T-helper 2 cell treated with Interferon-gamma antibody and Interleukin-4, amounts not matched to agents 5 μg/mL and 100 μg/mL, for 36 hours (primary cell): ENCODE results near the gene CACNB4.

Source experiments
- DNase-seq: peaks from one replicate; pipeline ENCODE4 v3.0.0; 2021; ENCODE audit warnings: low spot score
- H3K27ac Mint-ChIP-seq: one replicate; pipeline ENCODE4 v1.8.0; 2021; ENCODE audit warnings: mild to moderate bottlenecking, mixed read lengths
- H3K27me3 Mint-ChIP-seq: one replicate; pipeline ENCODE4 v1.8.0; 2021; ENCODE audit warnings: low read depth, mixed read lengths
- H3K36me3 Mint-ChIP-seq: one replicate; pipeline ENCODE4 v1.8.0; 2021; ENCODE audit warnings: low read depth, mixed read lengths
- H3K4me1 Mint-ChIP-seq: one replicate; pipeline ENCODE4 v1.8.0; 2021; ENCODE audit warnings: low read depth, mixed read lengths
- H3K4me3 Mint-ChIP-seq: one replicate; pipeline ENCODE4 v1.8.0; 2022; ENCODE audit warnings: mild to moderate bottlenecking, moderate library complexity, mixed read lengths
- H3K9me3 Mint-ChIP-seq: one replicate; pipeline ENCODE4 v1.8.0; 2021; ENCODE audit warnings: mixed read lengths

CACNB4 gene

DNA sequence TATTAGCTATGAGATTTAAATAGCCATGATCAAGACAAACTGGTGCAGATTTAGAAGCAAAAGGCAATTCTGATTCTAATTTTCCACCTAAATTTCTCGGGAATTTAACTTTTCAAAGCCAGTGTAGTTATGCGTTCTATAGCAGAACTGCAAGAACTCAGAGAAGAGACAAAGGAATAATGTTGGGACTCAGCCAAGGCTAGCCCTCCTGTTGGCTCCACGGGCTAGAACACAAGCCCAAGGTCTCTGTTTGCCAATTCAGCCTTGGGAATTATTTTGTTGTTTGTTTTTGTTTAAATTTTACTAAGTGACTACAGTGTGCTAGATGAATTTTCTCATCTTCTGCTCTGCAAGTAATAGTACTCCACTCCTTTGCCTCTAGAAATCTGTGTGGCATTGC is 121.2 kb downstream of the CACNB4 start:
- Mint-ChIP-seq H3K4me1 (peaks cover 11% of the 10 kb centered on the region), H3K27me3 (peaks cover 9% of the 10 kb centered on the region), H3K36me3 (no peaks in the 10 kb centered on the region), H3K9me3 (no peaks in the 10 kb centered on the region), H3K27ac (no peak overlapping the region), H3K4me3 (no peak overlapping the region)
- no peak for DNase-seq

DNA sequence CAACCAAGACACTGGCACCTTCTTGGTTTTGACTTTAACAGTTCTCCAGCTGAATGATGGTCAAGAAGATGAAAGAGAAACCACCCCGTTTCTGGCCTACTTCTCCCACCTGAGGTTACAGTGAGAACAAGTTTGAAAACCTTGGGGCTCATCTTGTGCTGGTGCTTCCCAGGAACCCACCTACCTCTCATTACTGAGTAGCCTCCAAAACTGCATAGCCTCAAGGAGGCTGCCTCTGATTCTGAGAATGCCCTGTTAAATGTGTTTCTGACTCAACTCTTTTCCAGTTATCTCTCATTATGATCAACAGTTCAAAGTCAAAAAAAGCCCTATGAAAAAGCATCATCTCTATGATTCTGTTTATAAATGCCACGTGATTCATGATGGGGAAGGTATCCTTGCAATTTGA is 121.9 kb downstream of the CACNB4 start:
- H3K36me3 Mint-ChIP-seq = no peaks in the 10 kb centered on the region
- peak; percentile 46 for DNase-seq

DNA sequence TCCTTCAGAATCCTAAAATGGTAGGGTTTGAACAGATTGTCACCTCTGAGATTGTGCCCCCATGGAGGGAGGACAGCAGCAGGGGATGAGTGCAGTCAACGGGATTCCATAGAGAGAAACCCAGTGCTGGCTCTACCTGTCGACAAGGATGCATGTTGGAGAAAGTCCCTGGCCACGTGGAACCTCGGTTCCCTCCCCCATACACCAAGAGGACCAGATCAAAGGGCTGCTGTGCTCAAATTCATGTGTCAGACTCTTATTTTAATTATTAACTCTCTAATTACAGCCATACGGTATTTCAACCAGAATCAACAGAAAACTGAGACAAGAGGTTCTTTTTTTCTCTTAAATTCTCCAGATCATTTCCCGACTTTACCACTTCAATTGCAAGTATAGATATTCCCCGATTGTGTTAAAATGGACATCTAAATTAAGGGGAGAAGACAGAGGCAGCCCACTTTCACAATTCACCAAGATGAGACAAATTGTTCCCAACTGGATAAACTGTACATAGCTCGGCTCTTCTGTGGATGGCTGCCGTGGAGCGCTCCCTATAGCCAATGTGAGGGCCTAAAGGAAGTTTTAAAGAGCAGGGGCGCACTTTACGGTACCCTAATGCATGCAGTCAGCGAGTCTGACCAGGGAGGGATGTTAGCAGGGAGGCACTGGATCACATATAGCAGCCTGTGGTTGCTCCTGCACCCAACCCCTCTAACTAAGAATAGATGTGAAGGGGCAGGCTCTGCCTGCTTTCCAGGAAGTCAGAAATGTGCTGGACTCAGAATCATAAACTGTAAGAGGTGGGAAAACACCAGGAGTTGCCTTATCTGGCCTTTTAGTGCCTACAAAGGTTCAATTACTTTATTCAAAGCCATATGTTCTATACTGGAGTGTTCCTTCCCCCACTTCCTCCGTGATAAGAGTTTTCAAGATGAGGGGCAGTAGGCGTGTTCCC is 123.1 kb downstream of the CACNB4 start:
- H3K4me1 Mint-ChIP-seq = peaks cover 11% of the 10 kb centered on the region
- no peak for DNase-seq
- no peak overlapping the region for H3K4me3 Mint-ChIP-seq
- H3K9me3 Mint-ChIP-seq = no peaks in the 10 kb centered on the region
- H3K27me3 Mint-ChIP-seq = peaks cover 7% of the 10 kb centered on the region
- H3K36me3 Mint-ChIP-seq = no peaks in the 10 kb centered on the region
- no peak overlapping the region for H3K27ac Mint-ChIP-seq

More for the DNA sequence above, 121.9 kb downstream of the CACNB4 start:
- Mint-ChIP-seq H3K27ac (no peak overlapping the region), H3K27me3 (peaks cover 9% of the 10 kb centered on the region), H3K4me1 (peaks cover 11% of the 10 kb centered on the region), H3K9me3 (no peaks in the 10 kb centered on the region), H3K4me3 (no peak overlapping the region)

DNA sequence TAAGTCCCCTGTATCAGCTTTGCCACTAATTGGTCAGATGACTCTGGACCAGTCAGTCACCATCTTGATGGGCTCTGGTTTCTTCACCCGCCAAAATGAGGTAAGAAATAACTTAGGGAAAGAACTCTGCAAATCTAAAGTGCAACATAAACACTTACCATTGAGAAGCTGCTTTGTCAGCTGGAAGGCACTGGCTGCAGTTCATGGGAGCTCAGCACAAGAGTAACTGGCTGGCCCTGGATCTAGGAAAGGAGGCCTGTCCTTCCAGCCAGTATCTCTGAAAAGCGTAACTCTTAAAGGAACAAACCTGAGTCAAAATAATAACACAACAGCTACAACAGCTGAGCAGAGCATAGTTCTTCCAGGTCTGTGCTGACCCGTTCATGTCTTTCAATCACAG is 123.9 kb downstream of the CACNB4 start:
- Mint-ChIP-seq H3K4me3 (no peak overlapping the region), H3K27me3 (peaks cover 7% of the 10 kb centered on the region), H3K27ac (no peak overlapping the region), H3K9me3 (no peaks in the 10 kb centered on the region), H3K4me1 (peaks cover 11% of the 10 kb centered on the region), H3K36me3 (no peaks in the 10 kb centered on the region)
- DNase-seq = no peak

DNA sequence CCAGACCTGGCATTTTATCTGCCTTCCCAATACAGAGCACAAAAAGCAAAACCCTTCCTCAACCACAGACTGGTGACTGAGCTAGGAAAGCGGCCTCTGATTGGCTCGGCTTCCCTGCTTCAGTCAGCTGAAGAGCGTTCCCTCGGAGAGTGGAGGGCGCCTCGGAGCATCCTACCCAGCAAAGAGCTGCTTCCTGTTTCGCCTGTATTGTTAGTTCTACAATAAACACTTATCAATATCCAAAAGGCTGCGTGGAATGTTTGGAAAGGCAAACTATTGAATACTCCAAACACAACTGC is 125.0 kb downstream of the CACNB4 start:
- H3K4me3 Mint-ChIP-seq = no peak overlapping the region
- H3K4me1 Mint-ChIP-seq = peaks cover 11% of the 10 kb centered on the region
- no peak for DNase-seq
- no peak overlapping the region for H3K27ac Mint-ChIP-seq
- H3K27me3 Mint-ChIP-seq = peaks cover 4% of the 10 kb centered on the region
- no peaks in the 10 kb centered on the region for H3K36me3 Mint-ChIP-seq
- no peaks in the 10 kb centered on the region for H3K9me3 Mint-ChIP-seq

DNA sequence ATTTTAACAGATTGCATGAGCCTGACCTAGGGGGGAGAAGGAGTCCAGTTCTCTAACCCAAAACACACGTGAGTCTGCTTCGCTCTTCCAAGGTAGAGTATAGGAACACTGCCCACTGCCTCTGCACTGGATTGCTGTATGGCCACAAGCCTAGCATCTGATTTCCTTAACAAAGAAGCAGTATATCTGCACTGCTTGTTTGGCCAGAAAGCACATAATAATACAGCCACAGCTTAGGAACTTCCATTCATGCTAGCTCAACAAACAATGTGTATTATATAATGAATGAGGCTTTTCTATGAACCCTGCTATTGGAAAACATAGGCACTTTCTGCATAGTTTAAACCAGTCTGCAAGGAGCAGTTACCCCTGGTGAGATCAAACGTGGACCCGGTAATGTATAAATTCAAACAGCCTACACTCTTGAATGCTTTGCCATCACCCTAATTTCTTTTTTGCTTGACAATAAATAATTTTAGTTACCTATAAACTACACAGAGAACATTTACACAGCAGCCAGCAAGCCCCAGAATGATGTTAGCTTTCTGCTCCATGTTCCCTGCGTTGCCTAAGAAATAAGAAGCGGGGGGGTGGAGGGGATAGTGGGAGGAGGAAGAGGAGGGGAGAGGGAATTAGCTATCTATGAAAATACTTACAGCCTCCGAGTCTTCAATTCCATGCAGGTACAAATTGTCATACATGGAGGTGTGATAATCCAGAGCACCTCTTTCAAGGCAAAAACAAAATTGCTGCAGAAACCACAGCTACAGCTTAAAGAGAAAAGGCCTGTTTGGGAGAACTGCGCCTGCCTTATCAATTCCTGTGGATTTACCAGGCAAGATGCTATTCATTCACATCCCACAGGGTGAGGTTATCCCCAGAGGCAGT is 125.6 kb downstream of the CACNB4 start:
- no peaks in the 10 kb centered on the region for H3K36me3 Mint-ChIP-seq
- peaks cover 11% of the 10 kb centered on the region for H3K4me1 Mint-ChIP-seq
- H3K9me3 Mint-ChIP-seq = no peaks in the 10 kb centered on the region
- no peak for DNase-seq
- H3K27ac Mint-ChIP-seq = no peak overlapping the region
- peaks cover 4% of the 10 kb centered on the region for H3K27me3 Mint-ChIP-seq
- no peak overlapping the region for H3K4me3 Mint-ChIP-seq

DNA sequence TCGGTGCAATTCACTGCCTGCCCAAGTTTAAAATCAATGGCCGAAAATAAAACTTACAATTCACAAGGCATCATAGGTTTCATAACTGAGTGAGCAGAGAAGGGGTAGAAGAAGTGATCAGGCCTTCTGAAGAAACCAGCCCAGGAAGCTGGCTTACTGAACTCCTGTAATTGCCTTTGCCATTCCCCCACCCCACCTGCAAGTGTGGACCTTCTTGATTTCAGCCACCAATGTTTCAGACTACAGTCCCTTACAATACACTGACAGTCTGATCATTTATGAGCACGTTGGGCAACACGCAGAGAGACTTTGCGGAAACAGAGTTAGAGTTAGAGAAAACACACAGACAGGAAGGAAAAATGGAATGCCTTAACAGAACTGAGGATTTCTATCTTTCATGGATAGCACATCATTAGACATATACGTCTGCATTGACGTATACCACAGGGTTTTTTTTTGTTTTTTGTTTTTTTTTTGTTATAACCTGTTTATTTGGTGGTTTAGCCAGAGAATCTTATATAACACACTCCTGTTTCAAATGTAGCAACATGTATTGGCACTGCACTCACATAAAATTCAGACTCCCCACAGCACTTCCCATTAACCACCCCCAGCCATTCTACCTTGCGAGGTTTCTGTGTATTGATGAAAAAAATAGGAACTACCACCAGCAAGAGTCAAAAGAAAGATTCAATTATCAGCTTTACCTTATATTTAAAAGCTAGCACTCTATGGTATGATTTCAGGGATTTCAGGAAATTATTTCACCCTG is 126.4 kb downstream of the CACNB4 start:
- Mint-ChIP-seq H3K9me3 (no peaks in the 10 kb centered on the region), H3K27ac (no peak overlapping the region), H3K27me3 (peaks cover 4% of the 10 kb centered on the region), H3K4me1 (peaks cover 10% of the 10 kb centered on the region), H3K4me3 (no peak overlapping the region), H3K36me3 (no peaks in the 10 kb centered on the region)
- DNase-seq = no peak

DNA sequence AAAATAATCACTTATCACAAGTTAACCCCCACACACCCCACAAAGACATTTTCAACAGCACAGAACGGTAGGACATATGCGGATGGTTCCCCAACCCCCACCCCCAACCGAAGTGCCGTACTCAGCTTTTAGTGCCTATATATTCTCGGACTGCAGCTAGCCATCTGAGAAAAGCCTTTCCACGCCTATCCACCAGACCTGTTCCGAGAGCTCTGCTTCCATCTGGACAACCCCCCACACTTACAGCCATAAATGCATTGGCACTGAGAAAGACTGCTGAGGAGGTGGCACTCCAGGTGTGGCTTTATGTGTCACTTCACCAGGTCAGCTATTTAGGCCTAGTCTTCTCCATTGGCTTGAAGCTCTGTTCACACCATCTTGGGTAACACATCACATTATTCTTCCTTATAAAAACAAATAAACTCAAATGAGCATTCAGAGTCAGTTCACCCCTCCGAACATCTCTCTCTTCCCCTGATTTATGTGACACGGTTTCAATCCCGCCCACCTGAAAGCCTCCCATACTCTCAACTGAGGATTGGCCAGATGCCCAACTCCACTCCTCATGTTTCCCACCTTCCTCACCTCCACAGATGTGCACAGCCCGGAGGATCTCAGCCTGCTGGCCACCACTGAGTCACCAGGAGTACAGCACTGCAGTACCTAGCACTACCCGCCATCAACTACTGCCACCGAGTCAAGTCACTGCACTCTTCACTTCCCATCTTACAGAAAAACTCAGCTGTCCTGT is 127.4 kb downstream of the CACNB4 start:
- H3K36me3 Mint-ChIP-seq = no peaks in the 10 kb centered on the region
- H3K27ac Mint-ChIP-seq = no peak overlapping the region
- H3K4me3 Mint-ChIP-seq = no peak overlapping the region
- peaks cover 4% of the 10 kb centered on the region for H3K27me3 Mint-ChIP-seq
- no peak for DNase-seq
- peaks cover 5% of the 10 kb centered on the region for H3K4me1 Mint-ChIP-seq
- H3K9me3 Mint-ChIP-seq = no peaks in the 10 kb centered on the region

DNA sequence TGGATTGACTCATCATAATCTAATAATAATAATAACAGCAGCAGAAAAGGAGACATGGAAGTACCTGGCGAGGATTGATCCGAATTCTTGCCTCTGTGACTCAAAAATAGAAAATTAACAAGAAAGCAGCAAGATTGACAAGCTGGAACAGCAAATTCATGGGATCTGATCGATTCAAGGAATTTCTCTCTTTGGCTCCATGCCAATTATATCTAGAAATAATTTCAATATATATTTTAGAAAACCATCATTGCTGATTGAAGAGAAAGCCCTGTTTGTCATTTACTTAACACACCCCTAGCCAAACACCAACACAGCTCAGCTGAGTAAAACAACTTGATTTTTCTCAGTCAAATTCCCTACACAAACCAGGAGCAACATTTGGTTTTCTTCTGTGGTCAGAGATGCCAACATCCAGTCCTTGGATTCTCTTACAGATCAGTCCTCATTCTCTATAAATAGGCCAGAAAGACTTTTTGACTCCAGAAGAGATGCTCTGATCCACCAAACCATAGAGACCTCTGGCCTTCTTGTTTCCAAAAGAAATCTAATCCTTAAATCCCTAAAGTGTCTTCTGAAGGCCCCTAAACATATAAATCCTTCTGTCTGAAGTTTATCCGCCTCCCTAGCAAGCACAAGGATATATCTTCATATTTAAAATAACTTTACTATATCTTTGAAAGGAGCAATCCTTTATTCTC is 129.9 kb downstream of the CACNB4 start:
- H3K27ac Mint-ChIP-seq = no peak overlapping the region
- no peaks in the 10 kb centered on the region for H3K9me3 Mint-ChIP-seq
- no peak overlapping the region for H3K4me3 Mint-ChIP-seq
- peaks cover 2% of the 10 kb centered on the region for H3K27me3 Mint-ChIP-seq
- no peaks in the 10 kb centered on the region for H3K36me3 Mint-ChIP-seq
- peaks cover 2% of the 10 kb centered on the region for H3K4me1 Mint-ChIP-seq
- DNase-seq = no peak

DNA sequence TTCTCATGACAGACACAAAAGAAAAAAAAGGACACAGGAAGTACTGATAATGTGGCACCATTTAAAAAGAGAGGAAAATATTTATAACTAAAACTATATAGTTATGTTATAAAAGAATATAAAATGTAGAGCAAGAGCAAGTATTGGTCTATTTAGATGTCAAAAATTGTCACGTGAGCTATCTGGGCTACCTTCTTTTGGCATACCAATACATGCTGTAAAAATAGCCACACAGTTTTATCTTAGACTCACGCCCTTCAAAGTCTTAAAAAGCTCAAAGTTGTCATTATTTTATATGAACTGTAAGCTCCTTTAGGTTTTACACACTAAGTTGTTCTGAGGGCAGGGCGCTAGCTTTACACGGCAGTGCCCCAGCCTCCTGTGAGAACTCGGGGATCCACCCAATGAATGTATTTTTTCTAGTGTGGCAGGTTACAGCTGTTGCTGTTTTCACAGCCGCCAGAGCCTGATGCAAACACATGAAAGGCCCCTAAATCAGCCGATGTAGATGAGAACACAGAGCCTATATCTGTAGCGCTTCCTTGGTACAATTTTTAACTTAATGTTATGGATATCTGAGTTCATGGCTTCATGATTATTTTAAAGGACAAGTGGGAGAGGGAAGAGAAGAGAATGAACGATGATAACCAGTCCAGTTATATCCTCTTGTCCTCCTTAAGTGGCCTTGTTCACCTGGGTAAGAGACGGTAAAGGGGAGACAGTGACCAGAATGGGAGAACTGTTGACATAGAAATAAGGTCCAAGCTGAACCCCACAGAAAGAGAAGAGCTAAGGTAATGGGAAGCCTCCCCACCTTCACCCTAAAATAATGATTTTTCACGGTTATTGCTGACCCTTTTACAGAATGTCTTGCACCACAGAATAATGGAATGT is 130.8 kb downstream of the CACNB4 start:
- Mint-ChIP-seq H3K4me3 (no peak overlapping the region), H3K9me3 (no peaks in the 10 kb centered on the region), H3K27ac (no peak overlapping the region), H3K27me3 (peaks cover 2% of the 10 kb centered on the region), H3K36me3 (no peaks in the 10 kb centered on the region), H3K4me1 (no peaks in the 10 kb centered on the region)
- no peak for DNase-seq

DNA sequence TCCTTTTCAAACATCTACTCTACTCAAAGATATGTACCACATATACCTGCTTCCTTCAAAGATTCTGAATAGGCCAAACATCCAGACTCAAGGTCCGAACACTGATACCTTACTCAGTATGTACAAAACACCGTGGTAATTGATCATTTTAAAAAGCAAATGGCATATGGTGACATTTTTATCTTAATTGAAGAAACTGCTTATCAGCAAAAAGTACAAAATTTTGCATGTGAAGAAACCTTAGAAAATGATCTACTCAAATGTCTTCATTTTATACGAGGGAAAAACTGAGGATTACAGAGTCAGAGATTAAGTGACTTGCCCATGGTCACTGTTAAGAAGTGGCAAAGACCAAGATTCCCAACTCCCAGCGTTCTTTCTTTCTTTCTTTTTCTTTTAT is 133.0 kb downstream of the CACNB4 start:
- Mint-ChIP-seq H3K27me3 (peaks cover 2% of the 10 kb centered on the region), H3K36me3 (no peaks in the 10 kb centered on the region), H3K4me3 (no peak overlapping the region), H3K27ac (no peak overlapping the region), H3K9me3 (no peaks in the 10 kb centered on the region), H3K4me1 (no peaks in the 10 kb centered on the region)
- no peak for DNase-seq

DNA sequence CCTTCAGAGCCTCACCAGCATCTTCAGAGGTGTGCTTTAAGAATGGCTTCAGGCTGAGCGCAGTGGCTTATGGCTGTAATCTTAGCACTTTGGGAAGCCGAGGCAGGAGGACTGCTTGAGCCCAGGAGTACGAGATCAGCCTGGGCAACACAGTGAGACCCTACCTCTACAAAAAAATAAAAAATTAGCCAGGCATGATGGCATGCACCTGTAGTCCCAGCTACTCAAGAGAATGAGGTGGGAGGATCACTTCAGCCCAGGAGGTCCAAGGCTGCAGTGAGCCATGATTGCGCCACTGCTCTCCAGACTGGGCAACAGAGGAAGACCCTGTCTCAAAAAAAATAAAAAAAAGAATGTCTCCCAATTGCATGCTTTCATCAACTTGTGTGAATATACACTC is 137.3 kb downstream of the CACNB4 start:
- Mint-ChIP-seq H3K9me3 (no peaks in the 10 kb centered on the region), H3K27me3 (peaks cover 2% of the 10 kb centered on the region), H3K4me3 (no peak overlapping the region), H3K36me3 (no peaks in the 10 kb centered on the region), H3K4me1 (no peaks in the 10 kb centered on the region), H3K27ac (no peak overlapping the region)
- DNase-seq = no peak
